Activated naive CD8-positive, alpha-beta T cell treated with anti-CD3 and anti-CD28 coated beads, Interleukin-2, amount 10 ng/mL, durations not matched to agents 7 days and 5 days (primary cell): ENCODE measurements around the gene CCT3. TPM values are rescaled to one million over a fixed set of nuclear protein-coding genes. Genes with fewer than 3 reads are reported as not detected.
A peak's percentile ranks its signal among the peaks of the same experiment; 100 is the strongest.
"Not testable (repeated sequence)": the region's sequence is repeated elsewhere in the genome, so short reads cannot be mapped to it uniquely, and the experiment has no call there.

Experiments used
- ATAC-seq: fragments of 150-1000 bp; cut with Tn5 transposase; one replicate; pipeline ENCODE4 v1.10.0; 2021; ENCODE audit warnings: low read depth, moderate library complexity
- POLR2A ChIA-PET: fragments of 350-600 bp; sonication (Branson Sonifier 250); formaldehyde crosslinking; loops from one replicate; lab custom pipeline; 2021; ENCODE audit warnings: antibody characterized with exemption; lab: Charles Lee
- DNase-seq: peaks from one replicate; pipeline ENCODE4 v3.0.0; 2021
- H3K27ac Mint-ChIP-seq: one replicate; pipeline ENCODE4 v1.8.0; 2022; ENCODE audit warnings: mild to moderate bottlenecking, mixed read lengths
- H3K27me3 Mint-ChIP-seq: one replicate; pipeline ENCODE4 v1.8.0; 2022; ENCODE audit warnings: mild to moderate bottlenecking, moderate library complexity, mixed read lengths
- H3K36me3 Mint-ChIP-seq: one replicate; pipeline ENCODE4 v1.8.0; 2021; ENCODE audit warnings: mild to moderate bottlenecking, mixed read lengths
- H3K4me1 Mint-ChIP-seq: one replicate; pipeline ENCODE4 v1.8.0; 2021; ENCODE audit warnings: mixed read lengths
- H3K4me3 Mint-ChIP-seq: one replicate; pipeline ENCODE4 v1.8.0; 2022; ENCODE audit warnings: mild to moderate bottlenecking, moderate library complexity, mixed read lengths
- H3K9me3 Mint-ChIP-seq: one replicate; pipeline ENCODE4 v1.8.0; 2021; ENCODE audit warnings: mixed read lengths
- total RNA-seq, 2 experiments: library from RNA; stranded (reverse); gene quantifications; one replicate each; pipeline ENCODE4 v1.2.3, GENCODE V29; 2021

Gene CCT3
- total RNA-seq, 2 experiments from 2014 or later = 163 to 165 TPM

GRCh38 chr1:156360534-156360933 is 22.4 kb upstream of the CCT3 start:
- Mint-ChIP-seq H3K27ac (no peak overlapping the region), H3K27me3 (peaks cover 56% of the 10 kb centered on the region), H3K9me3 (no peaks in the 10 kb centered on the region), H3K4me1 (peaks cover 3% of the 10 kb centered on the region), H3K4me3 (no peak overlapping the region), H3K36me3 (no peaks in the 10 kb centered on the region)
- POLR2A ChIA-PET = no interaction called here
- ATAC-seq (no peak), DNase-seq (no peak)

DNA sequence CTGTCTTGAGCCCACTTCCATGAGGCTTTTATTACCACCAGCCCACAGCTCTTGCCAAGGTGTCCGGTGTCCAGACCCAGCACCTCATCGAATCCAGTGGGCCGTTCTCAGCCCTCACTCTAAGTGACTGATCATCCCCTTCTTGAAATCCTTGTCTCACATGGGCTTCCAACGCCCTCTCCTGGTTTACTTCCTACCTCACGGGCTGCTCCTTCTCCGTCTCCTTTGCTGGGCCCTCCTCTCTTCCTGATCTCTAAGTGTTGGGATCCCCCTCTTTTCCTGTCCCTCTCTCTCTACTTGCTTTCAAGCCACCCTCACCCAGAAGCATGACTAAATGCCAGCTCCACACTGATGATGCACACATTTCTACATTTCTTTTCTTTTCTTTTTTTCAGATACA is 21.9 kb upstream of the CCT3 start:
- H3K36me3 Mint-ChIP-seq = no peaks in the 10 kb centered on the region
- H3K4me1 Mint-ChIP-seq = peaks cover 3% of the 10 kb centered on the region
- no peak for DNase-seq
- H3K27ac Mint-ChIP-seq = no peak overlapping the region
- H3K27me3 Mint-ChIP-seq = peaks cover 51% of the 10 kb centered on the region
- H3K4me3 Mint-ChIP-seq = no peak overlapping the region
- POLR2A ChIA-PET = interaction anchor here (0.7 kb wide), 1 partner anchor 79 kb away, joined by 3 read pairs; no protein-coding TSS in a partner anchor
- no peaks in the 10 kb centered on the region for H3K9me3 Mint-ChIP-seq
- no peak for ATAC-seq

DNA sequence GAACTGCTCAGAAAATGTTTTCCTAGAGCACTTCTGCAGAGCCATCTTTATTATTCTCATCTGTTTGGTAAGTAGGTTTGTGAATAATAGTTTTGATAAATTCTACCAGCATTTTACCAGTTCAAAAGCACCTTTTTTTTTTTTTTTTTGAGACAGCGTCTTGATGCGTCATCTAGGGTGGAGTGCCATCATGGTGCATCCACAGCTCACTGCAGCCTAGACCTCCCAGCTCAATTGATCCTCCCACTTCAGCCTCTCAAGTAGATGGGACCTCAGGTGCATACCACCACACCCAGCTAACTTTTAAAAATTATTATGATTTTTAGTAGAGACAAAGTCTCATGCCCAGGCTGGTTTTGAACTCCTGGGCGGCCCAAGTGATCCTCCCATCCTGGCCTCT is 21.2 kb upstream of the CCT3 start:
- POLR2A ChIA-PET = no interaction called here
- ATAC-seq (no peak), DNase-seq (no peak)
- peaks cover 3% of the 10 kb centered on the region for H3K4me1 Mint-ChIP-seq
- no peaks in the 10 kb centered on the region for H3K9me3 Mint-ChIP-seq
- H3K27me3 Mint-ChIP-seq = peaks cover 51% of the 10 kb centered on the region
- no peak overlapping the region for H3K4me3 Mint-ChIP-seq
- no peak overlapping the region for H3K27ac Mint-ChIP-seq
- no peaks in the 10 kb centered on the region for H3K36me3 Mint-ChIP-seq

- H3K27me3 Mint-ChIP-seq = peaks cover 53% of the 10 kb centered on the region
- peaks cover 3% of the 10 kb centered on the region for H3K4me1 Mint-ChIP-seq
- no peak for ATAC-seq
- H3K27ac Mint-ChIP-seq = no peak overlapping the region
- no peak for DNase-seq
- no peaks in the 10 kb centered on the region for H3K9me3 Mint-ChIP-seq
- no peaks in the 10 kb centered on the region for H3K36me3 Mint-ChIP-seq
- H3K4me3 Mint-ChIP-seq = no peak overlapping the region
- POLR2A ChIA-PET = no interaction called here
These were observed 20.5 kb upstream of the CCT3 start for GRCh38 chr1:156358641-156359040.

GRCh38 chr1:156357977-156358376 is 19.9 kb upstream of the CCT3 start:
- no peak overlapping the region for H3K4me3 Mint-ChIP-seq
- peaks cover 3% of the 10 kb centered on the region for H3K4me1 Mint-ChIP-seq
- DNase-seq (no peak), ATAC-seq (no peak)
- H3K9me3 Mint-ChIP-seq = no peaks in the 10 kb centered on the region
- peaks cover 49% of the 10 kb centered on the region for H3K27me3 Mint-ChIP-seq
- no peak overlapping the region for H3K27ac Mint-ChIP-seq
- H3K36me3 Mint-ChIP-seq = no peaks in the 10 kb centered on the region
- POLR2A ChIA-PET = no interaction called here

DNA sequence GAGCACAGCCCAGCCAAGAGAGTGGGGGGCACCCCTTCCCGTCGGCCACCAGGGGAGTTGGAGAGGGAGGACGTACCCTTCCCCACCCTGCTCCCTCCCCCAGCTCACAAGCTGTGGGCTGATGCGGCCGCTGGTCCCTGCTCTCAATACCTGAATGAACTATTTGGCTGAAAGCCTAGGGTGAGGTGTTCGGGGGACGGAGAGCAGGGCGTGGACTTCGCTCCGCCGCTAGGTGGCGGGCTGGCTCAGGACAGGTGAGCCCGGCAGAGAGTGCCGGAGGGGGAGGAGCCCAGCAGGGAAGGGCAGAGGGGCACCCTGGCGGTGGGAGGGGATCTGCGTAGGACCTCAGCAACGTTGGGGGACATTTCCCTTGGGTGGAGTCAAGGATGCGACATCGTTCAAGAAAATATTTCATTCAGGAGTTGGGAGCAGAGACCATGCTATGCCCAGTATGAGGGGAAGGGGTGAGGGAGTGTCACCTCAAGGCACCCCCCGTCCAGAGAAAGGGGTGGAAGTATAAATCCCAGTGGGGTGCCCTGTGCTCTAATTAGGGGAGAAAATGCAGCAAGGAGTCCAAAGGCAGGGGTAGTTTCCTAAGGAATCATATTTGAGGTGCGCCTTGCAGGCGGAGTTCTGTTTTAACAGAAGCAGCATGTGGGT is 18.9 kb upstream of the CCT3 start:
- ATAC-seq (peak; percentile 95), DNase-seq (peak; percentile 71)
- no peaks in the 10 kb centered on the region for H3K36me3 Mint-ChIP-seq
- H3K27ac Mint-ChIP-seq = no peak overlapping the region
- H3K4me1 Mint-ChIP-seq = peaks cover 3% of the 10 kb centered on the region
- H3K27me3 Mint-ChIP-seq = peaks cover 49% of the 10 kb centered on the region
- POLR2A ChIA-PET = no interaction called here
- H3K9me3 Mint-ChIP-seq = no peaks in the 10 kb centered on the region
- H3K4me3 Mint-ChIP-seq = no peak overlapping the region

- no peaks in the 10 kb centered on the region for H3K9me3 Mint-ChIP-seq
- ATAC-seq (no peak), DNase-seq (no peak)
- no peak overlapping the region for H3K27ac Mint-ChIP-seq
- peaks cover 3% of the 10 kb centered on the region for H3K4me1 Mint-ChIP-seq
- peaks cover 49% of the 10 kb centered on the region for H3K27me3 Mint-ChIP-seq
- H3K4me3 Mint-ChIP-seq = no peak overlapping the region
- H3K36me3 Mint-ChIP-seq = no peaks in the 10 kb centered on the region
- POLR2A ChIA-PET = no interaction called here
These were observed 18.3 kb upstream of the CCT3 start for GRCh38 chr1:156356262-156356874.

GRCh38 chr1:156352481-156352880 is 14.4 kb upstream of the CCT3 start:
- H3K36me3 Mint-ChIP-seq, H3K4me3 Mint-ChIP-seq, DNase-seq, H3K4me1 Mint-ChIP-seq, H3K9me3 Mint-ChIP-seq, H3K27ac Mint-ChIP-seq, ATAC-seq: not testable (repeated sequence)
- H3K27me3 Mint-ChIP-seq = peaks cover 43% of the 10 kb centered on the region
- POLR2A ChIA-PET = interaction anchor here (0.7 kb wide), 1 partner anchor 33 kb away, joined by 6 read pairs; no protein-coding TSS in a partner anchor

DNA sequence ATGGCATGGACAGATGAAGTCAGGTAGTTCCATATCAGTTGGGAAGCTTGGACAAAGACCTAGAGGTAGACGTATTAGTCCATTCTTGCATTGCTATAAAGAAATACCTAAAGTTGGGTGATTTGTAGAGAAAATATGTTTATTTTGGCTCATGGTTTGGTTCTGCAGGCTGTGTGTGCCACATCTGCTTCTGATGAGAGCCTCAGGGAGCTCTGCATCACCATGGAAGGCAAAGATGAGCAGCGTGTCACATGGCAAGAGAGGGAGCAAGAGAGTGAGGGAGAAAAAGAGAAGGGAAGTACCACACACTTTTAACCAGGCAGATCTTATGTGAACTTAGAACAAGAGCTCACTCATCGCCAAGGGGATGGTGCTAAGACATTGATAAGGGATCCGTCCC is 9.2 kb upstream of the CCT3 start:
- Mint-ChIP-seq H3K4me1 (peaks cover 3% of the 10 kb centered on the region), H3K27ac (no peak overlapping the region), H3K27me3 (peaks cover 36% of the 10 kb centered on the region), H3K4me3 (no peak overlapping the region), H3K36me3 (no peaks in the 10 kb centered on the region), H3K9me3 (no peaks in the 10 kb centered on the region)
- DNase-seq = no peak
- ATAC-seq = no peak
- POLR2A ChIA-PET = interaction anchor here (0.6 kb wide), 3 partner anchors 10 to 174 kb away, joined by 3 to 5 read pairs (median 5); partner anchors contain the start of gene CCT3

DNA sequence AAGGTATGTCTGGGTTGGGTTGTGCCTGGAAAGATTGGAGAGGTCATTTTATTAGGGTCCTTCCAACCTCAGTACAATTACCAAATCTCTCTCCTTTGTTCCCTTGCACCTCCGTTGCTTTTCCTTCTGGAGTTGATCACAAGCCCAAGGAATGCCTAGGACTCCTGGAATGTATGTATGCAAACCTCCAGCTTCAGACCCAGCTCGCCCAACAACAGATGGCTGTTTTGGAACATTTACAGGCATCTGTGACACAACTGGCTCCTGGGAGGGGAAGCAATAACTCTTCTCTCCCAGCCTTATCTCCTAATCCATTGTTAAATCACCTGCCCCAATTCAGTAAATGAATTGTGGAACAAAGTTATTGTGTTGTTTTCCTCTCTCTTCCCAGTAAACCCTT is 8.5 kb upstream of the CCT3 start:
- Mint-ChIP-seq H3K4me1 (peaks cover 3% of the 10 kb centered on the region), H3K4me3 (no peak overlapping the region), H3K27me3 (peaks cover 36% of the 10 kb centered on the region), H3K9me3 (no peaks in the 10 kb centered on the region), H3K27ac (no peak overlapping the region), H3K36me3 (no peaks in the 10 kb centered on the region)
- ATAC-seq = no peak
- no peak for DNase-seq
- POLR2A ChIA-PET = interaction anchor here (0.6 kb wide), 1 partner anchor 9 kb away, joined by 3 read pairs; the partner anchor contains the start of gene CCT3

DNA sequence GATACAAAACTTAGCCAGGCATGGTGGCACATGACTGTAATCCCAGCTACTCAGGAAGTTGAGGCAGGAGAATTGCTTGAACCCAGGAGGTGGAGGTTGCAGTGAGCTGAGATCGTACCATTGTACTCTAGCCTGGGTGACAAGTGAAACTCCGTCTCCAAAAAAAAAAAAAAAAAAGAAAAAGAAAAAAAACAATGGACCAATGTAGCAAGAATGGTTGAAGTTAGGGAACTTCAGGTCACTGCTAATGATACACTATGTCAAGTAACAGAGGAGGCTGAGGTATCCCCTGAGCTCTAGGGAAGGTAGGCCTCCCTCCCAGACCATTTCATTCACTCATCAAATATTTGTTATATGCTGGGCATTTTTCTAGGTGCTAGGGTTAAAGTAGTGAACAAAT is 7.9 kb upstream of the CCT3 start:
- peaks cover 36% of the 10 kb centered on the region for H3K27me3 Mint-ChIP-seq
- DNase-seq, H3K36me3 Mint-ChIP-seq, H3K4me1 Mint-ChIP-seq, ATAC-seq, H3K9me3 Mint-ChIP-seq, H3K27ac Mint-ChIP-seq, H3K4me3 Mint-ChIP-seq: not testable (repeated sequence)
- POLR2A ChIA-PET = interaction anchor here (0.7 kb wide), 2 partner anchors 98 to 279 kb away, joined by 3 to 4 read pairs; no protein-coding TSS in a partner anchor

- DNase-seq = no peak
- POLR2A ChIA-PET = no interaction called here
- Mint-ChIP-seq H3K27ac (no peak overlapping the region), H3K4me3 (no peak overlapping the region), H3K9me3 (no peaks in the 10 kb centered on the region), H3K27me3 (peaks cover 30% of the 10 kb centered on the region), H3K36me3 (no peaks in the 10 kb centered on the region), H3K4me1 (no peaks in the 10 kb centered on the region)
- ATAC-seq = no peak
These were observed 6.3 kb upstream of the CCT3 start for GRCh38 chr1:156344409-156344808.

DNA sequence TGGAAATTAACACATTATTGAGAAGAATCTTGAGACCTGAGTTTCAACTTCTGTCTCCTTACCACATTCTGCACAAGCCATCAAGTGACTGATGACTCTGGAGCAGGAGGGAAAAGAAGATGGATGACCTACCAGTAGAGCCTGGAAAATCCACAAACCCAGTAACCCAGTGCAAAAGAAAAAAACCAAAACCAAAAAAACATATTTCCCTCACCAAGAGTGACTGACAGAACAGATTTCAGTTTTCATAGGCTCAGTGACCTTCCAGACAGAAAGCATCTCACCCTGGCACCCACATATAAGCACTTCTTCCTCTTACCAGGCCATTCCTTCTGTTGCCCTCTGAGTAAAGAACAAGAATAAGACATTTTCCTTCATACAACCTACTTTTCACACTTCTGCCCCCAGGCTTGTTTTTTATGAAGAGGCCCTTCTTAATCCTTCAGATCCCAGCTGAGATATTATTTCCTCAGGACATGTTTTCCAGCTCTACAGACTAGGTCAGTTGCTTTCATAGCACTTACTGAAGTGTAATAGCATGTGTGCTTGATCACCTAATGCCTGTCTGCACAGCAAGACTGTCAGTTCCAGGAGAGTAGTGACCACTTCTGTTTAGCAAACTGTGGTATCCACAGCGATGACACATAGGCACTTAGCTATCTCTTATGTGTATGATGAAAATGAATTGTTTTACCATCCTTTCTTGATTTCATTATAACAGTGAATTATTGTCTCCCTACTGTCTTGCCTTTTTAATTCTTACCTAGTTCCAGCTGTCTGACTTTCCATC is 4.3 kb upstream of the CCT3 start:
- ATAC-seq = no peak
- Mint-ChIP-seq H3K4me3 (no peak overlapping the region), H3K36me3 (no peaks in the 10 kb centered on the region), H3K27me3 (peaks cover 16% of the 10 kb centered on the region), H3K9me3 (no peaks in the 10 kb centered on the region), H3K4me1 (peaks cover 6% of the 10 kb centered on the region), H3K27ac (no peak overlapping the region)
- POLR2A ChIA-PET = no interaction called here
- DNase-seq = no peak
